Esophagus squamous epithelium (tissue), 4 donors: Measurements from ENCODE around the gene SMS.

Source experiments
- POLR2A ChIP-seq, 4 donors: fragments of 450-650 bp; IDR thresholded peaks; one replicate each; pipeline ENCODE4 v1.6.1; 2017; ENCODE audit warnings: antibody characterized with exemption in 4 of 4, mild to moderate bottlenecking in 4 of 4, moderate library complexity in 3 of 4
- TF ChIP-seq, protein P1 (sequence below), 6 experiments: fragments of 450-650 bp in 4 of 6; fragments of 200-600 bp in 2 of 6; sonication (generic) in 2 of 6; IDR thresholded peaks; one replicate each; pipeline ENCODE4 v1.5.1; 2016 to 2019; ENCODE audit warnings: antibody characterized with exemption in 6 of 6, mild to moderate bottlenecking in 4 of 6, moderate library complexity in 4 of 6

DNA sequence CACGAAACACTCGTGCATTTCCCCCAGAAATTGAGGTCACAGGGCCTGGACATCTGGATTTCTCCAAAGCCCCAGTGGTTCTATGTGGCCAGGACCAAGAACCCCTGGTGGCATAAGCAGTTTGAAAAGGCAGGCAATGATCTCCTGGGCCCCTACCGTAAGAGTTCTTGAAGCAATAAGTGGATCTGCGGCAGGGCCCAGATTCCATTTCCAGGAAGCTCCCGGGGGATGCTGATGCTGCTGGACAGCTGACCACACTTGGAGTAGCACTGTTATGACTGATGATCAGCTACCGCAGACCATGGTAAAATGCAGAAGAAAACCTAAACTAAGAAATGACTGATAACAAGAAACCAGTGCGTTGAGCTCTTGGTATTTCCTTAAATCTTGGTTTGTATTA is 27.8 kb downstream of the SMS start:
- TF ChIP-seq, protein P1, sequence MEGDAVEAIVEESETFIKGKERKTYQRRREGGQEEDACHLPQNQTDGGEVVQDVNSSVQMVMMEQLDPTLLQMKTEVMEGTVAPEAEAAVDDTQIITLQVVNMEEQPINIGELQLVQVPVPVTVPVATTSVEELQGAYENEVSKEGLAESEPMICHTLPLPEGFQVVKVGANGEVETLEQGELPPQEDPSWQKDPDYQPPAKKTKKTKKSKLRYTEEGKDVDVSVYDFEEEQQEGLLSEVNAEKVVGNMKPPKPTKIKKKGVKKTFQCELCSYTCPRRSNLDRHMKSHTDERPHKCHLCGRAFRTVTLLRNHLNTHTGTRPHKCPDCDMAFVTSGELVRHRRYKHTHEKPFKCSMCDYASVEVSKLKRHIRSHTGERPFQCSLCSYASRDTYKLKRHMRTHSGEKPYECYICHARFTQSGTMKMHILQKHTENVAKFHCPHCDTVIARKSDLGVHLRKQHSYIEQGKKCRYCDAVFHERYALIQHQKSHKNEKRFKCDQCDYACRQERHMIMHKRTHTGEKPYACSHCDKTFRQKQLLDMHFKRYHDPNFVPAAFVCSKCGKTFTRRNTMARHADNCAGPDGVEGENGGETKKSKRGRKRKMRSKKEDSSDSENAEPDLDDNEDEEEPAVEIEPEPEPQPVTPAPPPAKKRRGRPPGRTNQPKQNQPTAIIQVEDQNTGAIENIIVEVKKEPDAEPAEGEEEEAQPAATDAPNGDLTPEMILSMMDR (IDR thresholded peaks at IDR 0.05): no peak
- no peak for TF ChIP-seq POLR2A (IDR thresholded peaks at IDR 0.05)
